Liver (tissue), 3 donors: Measurements from ENCODE around the gene ENAH.

Experiments used
- CTCF ChIP-seq: fragments of 150-350 bp; IDR thresholded peaks from 2 replicates; pipeline ENCODE4 v1.5.1; 2017; ENCODE audit warnings: improper control_type of control experiment, low read depth, low read length; ENCODE audit not compliant: missing input control
- EGR1 ChIP-seq, 2 donors: IDR thresholded peaks; 2 replicates each; pipeline ENCODE4 v1.6.1; 2016 to 2018; ENCODE audit warnings: antibody characterized with exemption in 2 of 2, low read depth in 2 of 2
- FOXA1 ChIP-seq: IDR thresholded peaks from 2 replicates; pipeline ENCODE4 v1.6.1; 2016; ENCODE audit warnings: antibody characterized with exemption
- GABPA ChIP-seq, 2 donors: IDR thresholded peaks in 1 of 2; conservative IDR thresholded peaks in 1 of 2; 2 replicates each; pipeline ENCODE4 v1.6.1; 2016; ENCODE audit warnings: antibody characterized with exemption in 2 of 2, mild to moderate bottlenecking in 1 of 2, moderate library complexity in 1 of 2
- JUND ChIP-seq, 2 donors: IDR thresholded peaks; 2 replicates each; pipeline ENCODE4 v1.6.1; 2016; ENCODE audit warnings: antibody characterized with exemption in 2 of 2
- RAD21 ChIP-seq, 2 donors: IDR thresholded peaks; 2 replicates each; pipeline ENCODE4 v1.6.1; 2016; ENCODE audit warnings: antibody characterized with exemption in 2 of 2, mild to moderate bottlenecking in 2 of 2
- REST ChIP-seq: IDR thresholded peaks from 2 replicates; pipeline ENCODE4 v1.6.1; 2016; ENCODE audit warnings: antibody characterized with exemption, mild to moderate bottlenecking
- RXRA ChIP-seq, 2 donors: IDR thresholded peaks; 2 replicates each; pipeline ENCODE4 v1.6.1; 2017 to 2018; ENCODE audit warnings: antibody characterized with exemption in 2 of 2, mild to moderate bottlenecking in 1 of 2
- SP1 ChIP-seq: IDR thresholded peaks from 2 replicates; pipeline ENCODE4 v1.6.1; 2018; ENCODE audit warnings: antibody characterized with exemption, mild to moderate bottlenecking
- TAF1 ChIP-seq: conservative IDR thresholded peaks from 2 replicates; pipeline ENCODE4 v1.6.1; 2016; ENCODE audit warnings: antibody characterized with exemption, mild to moderate bottlenecking
- YY1 ChIP-seq: IDR thresholded peaks from 2 replicates; pipeline ENCODE4 v1.6.1; 2016; ENCODE audit warnings: antibody characterized with exemption, mild to moderate bottlenecking
- ZBTB33 ChIP-seq: IDR thresholded peaks from 2 replicates; pipeline ENCODE4 v1.6.1; 2016; ENCODE audit warnings: antibody characterized with exemption
- TF ChIP-seq, protein P1 (sequence below): IDR thresholded peaks from 2 replicates; pipeline ENCODE4 v1.6.1; 2016; ENCODE audit warnings: antibody characterized with exemption
- TF ChIP-seq, protein P2 (sequence below): IDR thresholded peaks from 2 replicates; pipeline ENCODE4 v1.6.1; 2016; ENCODE audit warnings: antibody characterized with exemption
- donor health status: healthy.
- donor health status: healthy.

DNA sequence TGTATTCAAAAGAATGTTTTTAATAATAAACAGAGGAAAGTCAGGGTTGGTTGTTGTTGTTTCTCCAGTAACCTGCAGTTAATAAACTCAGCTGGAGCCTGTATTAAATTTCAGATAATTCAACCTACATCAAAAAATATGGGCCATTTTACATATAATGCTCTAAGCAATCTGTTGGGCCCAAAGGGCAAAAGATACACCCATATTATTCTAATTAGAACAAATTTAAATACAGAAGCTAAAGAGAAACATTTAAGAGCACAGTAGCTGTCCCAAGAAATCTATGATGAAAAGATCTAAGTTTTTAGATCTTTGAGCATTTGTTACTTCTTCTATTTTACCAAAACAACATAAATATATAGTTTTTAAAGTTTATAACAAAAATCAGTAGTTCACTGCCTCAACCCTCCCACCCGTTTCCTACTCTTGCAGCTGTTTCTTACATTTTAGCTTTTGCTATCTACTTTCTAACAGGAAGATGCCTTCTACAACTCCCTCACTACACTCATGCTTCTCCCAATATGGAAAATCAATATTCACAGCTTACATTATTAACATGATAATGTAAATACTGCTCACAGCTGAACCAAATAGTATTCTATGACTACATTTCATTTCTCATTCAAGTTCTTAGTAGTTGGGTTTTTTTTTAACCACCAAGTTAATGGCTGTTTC lies 130.2 kb downstream of the ENAH start:
- TF ChIP-seq CTCF (no peak), RXRA (IDR thresholded peaks at IDR 0.05) (no peak), REST (no peak), JUND (IDR thresholded peaks at IDR 0.05) (no peak), TAF1 (no peak), EGR1 (IDR thresholded peaks at IDR 0.05; ENCODE audit: low read depth in 2 of 2) (no peak), GABPA (IDR thresholded peaks at IDR 0.05 in 1 of 2, conservative IDR thresholded peaks at IDR 0.05 in 1 of 2) (no peak), YY1 (no peak), SP1 (no peak), FOXA1 (no peak), RAD21 (IDR thresholded peaks at IDR 0.05) (no peak), ZBTB33 (no peak)
- TF ChIP-seq, protein P1, sequence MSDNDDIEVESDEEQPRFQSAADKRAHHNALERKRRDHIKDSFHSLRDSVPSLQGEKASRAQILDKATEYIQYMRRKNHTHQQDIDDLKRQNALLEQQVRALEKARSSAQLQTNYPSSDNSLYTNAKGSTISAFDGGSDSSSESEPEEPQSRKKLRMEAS = no peak
- TF ChIP-seq, protein P2, sequence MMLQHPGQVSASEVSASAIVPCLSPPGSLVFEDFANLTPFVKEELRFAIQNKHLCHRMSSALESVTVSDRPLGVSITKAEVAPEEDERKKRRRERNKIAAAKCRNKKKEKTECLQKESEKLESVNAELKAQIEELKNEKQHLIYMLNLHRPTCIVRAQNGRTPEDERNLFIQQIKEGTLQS = no peak
